ENCODE measurements around the gene TMEM91. TPM values are rescaled to one million over a fixed set of nuclear protein-coding genes. Genes with fewer than 3 reads are reported as not detected.

TMEM91 gene
- total and polyA plus RNA-seq, 2 experiments from 2014 or later: 27.5 to 51.8 TPM

GRCh38 chr19:41330946-41331678 lies 45.2 kb upstream of the TMEM91 start:
- Histone ChIP-seq H3K9me3 (ENCODE audit: low read depth) (no peaks in the 10 kb centered on the region), H3K36me3 (replicated peaks; ENCODE audit: insufficient read depth, low read depth) (no peaks in the 10 kb centered on the region), H3K9me2 (replicated peaks; ENCODE audit: insufficient read depth) (no peaks in the 10 kb centered on the region), H4K20me1 (ENCODE audit: insufficient read depth, poor library complexity, severe bottlenecking) (no peaks in the 10 kb centered on the region), H3K4me3 (no peak overlapping the region), H3K4me1 (ENCODE audit: insufficient read depth) (peaks cover 19% of the 10 kb centered on the region), H3K4me2 (no peak overlapping the region), H3K79me2 (no peaks in the 10 kb centered on the region), H3K27me3 (no peaks in the 10 kb centered on the region), H3K27ac (no peak overlapping the region), H2AFZ (no peak overlapping the region)
- 89% methylated on average over 25 of the region's 47 CpGs for WGBS (ENCODE audit: low lambda C conversion rate, missing lambda C conversion rate)
- TF ChIP-seq EZH2phosphoT487 (IDR thresholded peaks at IDR 0.05; ENCODE audit: low read depth, severe bottlenecking, unreplicated experiment) (no peak), EZH2 (IDR thresholded peaks at IDR 0.05; ENCODE audit: borderline replicate concordance) (no peak)
- TF ChIP-seq, protein P1, sequence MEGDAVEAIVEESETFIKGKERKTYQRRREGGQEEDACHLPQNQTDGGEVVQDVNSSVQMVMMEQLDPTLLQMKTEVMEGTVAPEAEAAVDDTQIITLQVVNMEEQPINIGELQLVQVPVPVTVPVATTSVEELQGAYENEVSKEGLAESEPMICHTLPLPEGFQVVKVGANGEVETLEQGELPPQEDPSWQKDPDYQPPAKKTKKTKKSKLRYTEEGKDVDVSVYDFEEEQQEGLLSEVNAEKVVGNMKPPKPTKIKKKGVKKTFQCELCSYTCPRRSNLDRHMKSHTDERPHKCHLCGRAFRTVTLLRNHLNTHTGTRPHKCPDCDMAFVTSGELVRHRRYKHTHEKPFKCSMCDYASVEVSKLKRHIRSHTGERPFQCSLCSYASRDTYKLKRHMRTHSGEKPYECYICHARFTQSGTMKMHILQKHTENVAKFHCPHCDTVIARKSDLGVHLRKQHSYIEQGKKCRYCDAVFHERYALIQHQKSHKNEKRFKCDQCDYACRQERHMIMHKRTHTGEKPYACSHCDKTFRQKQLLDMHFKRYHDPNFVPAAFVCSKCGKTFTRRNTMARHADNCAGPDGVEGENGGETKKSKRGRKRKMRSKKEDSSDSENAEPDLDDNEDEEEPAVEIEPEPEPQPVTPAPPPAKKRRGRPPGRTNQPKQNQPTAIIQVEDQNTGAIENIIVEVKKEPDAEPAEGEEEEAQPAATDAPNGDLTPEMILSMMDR (IDR thresholded peaks at IDR 0.05; ENCODE audit: poor library complexity): no peak
- DNase-seq (ENCODE audit: low spot score): no peak

GRCh38 chr19:41332000-41332399 lies 44.3 kb upstream of the TMEM91 start:
- no peak overlapping the region for H3K27ac ChIP-seq
- peaks cover 10% of the 10 kb centered on the region for H3K4me1 ChIP-seq (ENCODE audit: insufficient read depth)
- H3K36me3 ChIP-seq (replicated peaks; ENCODE audit: insufficient read depth, low read depth): no peaks in the 10 kb centered on the region
- H3K79me2 ChIP-seq: no peaks in the 10 kb centered on the region
- no peaks in the 10 kb centered on the region for H3K9me3 ChIP-seq (ENCODE audit: low read depth)
- H3K9me2 ChIP-seq (replicated peaks; ENCODE audit: insufficient read depth): no peaks in the 10 kb centered on the region
- no peak for DNase-seq (ENCODE audit: low spot score)
- no peak for TF ChIP-seq EZH2 (IDR thresholded peaks at IDR 0.05; ENCODE audit: borderline replicate concordance)
- TF ChIP-seq EZH2phosphoT487 (IDR thresholded peaks at IDR 0.05; ENCODE audit: low read depth, severe bottlenecking, unreplicated experiment): no peak
- no peak overlapping the region for H2AFZ ChIP-seq
- no peak overlapping the region for H3K4me2 ChIP-seq
- H4K20me1 ChIP-seq (ENCODE audit: insufficient read depth, poor library complexity, severe bottlenecking): no peaks in the 10 kb centered on the region
- H3K4me3 ChIP-seq: no peak overlapping the region
- WGBS (ENCODE audit: low lambda C conversion rate, missing lambda C conversion rate): 87% methylated on average over 15 of the region's 16 CpGs
- H3K27me3 ChIP-seq: no peaks in the 10 kb centered on the region

GRCh38 chr19:41332468-41332867 lies 43.9 kb upstream of the TMEM91 start:
- Histone ChIP-seq H3K9me2 (replicated peaks; ENCODE audit: insufficient read depth) (no peaks in the 10 kb centered on the region), H3K36me3 (replicated peaks; ENCODE audit: insufficient read depth, low read depth) (no peaks in the 10 kb centered on the region), H2AFZ (no peak overlapping the region), H3K4me3 (no peak overlapping the region), H3K4me2 (no peak overlapping the region), H3K4me1 (ENCODE audit: insufficient read depth) (peaks cover 5% of the 10 kb centered on the region), H4K20me1 (ENCODE audit: insufficient read depth, poor library complexity, severe bottlenecking) (no peaks in the 10 kb centered on the region), H3K9me3 (ENCODE audit: low read depth) (no peaks in the 10 kb centered on the region), H3K27me3 (no peaks in the 10 kb centered on the region), H3K79me2 (no peaks in the 10 kb centered on the region), H3K27ac (no peak overlapping the region)
- 89% methylated on average over 5 of the region's 5 CpGs for WGBS (ENCODE audit: low lambda C conversion rate, missing lambda C conversion rate)
- TF ChIP-seq EZH2 (IDR thresholded peaks at IDR 0.05; ENCODE audit: borderline replicate concordance): no peak
- TF ChIP-seq EZH2phosphoT487 (IDR thresholded peaks at IDR 0.05; ENCODE audit: low read depth, severe bottlenecking, unreplicated experiment): no peak
- TF ChIP-seq, protein P1 (IDR thresholded peaks at IDR 0.05; ENCODE audit: poor library complexity): no peak
- no peak for DNase-seq (ENCODE audit: low spot score)

GRCh38 chr19:41334793-41335192 lies 41.5 kb upstream of the TMEM91 start:
- Histone ChIP-seq H4K20me1 (ENCODE audit: insufficient read depth, poor library complexity, severe bottlenecking) (no peaks in the 10 kb centered on the region), H2AFZ (no peak overlapping the region), H3K36me3 (replicated peaks; ENCODE audit: insufficient read depth, low read depth) (no peaks in the 10 kb centered on the region), H3K27me3 (no peaks in the 10 kb centered on the region), H3K4me2 (no peak overlapping the region), H3K79me2 (no peaks in the 10 kb centered on the region), H3K9me3 (ENCODE audit: low read depth) (no peaks in the 10 kb centered on the region), H3K27ac (no peak overlapping the region), H3K4me1 (ENCODE audit: insufficient read depth) (no peaks in the 10 kb centered on the region), H3K4me3 (no peak overlapping the region), H3K9me2 (replicated peaks; ENCODE audit: insufficient read depth) (no peaks in the 10 kb centered on the region)
- TF ChIP-seq, protein P1 (IDR thresholded peaks at IDR 0.05; ENCODE audit: poor library complexity): no peak
- TF ChIP-seq EZH2 (IDR thresholded peaks at IDR 0.05; ENCODE audit: borderline replicate concordance) (no peak), EZH2phosphoT487 (IDR thresholded peaks at IDR 0.05; ENCODE audit: low read depth, severe bottlenecking, unreplicated experiment) (no peak)
- DNase-seq (ENCODE audit: low spot score): no peak
- WGBS (ENCODE audit: low lambda C conversion rate, missing lambda C conversion rate): 94% methylated on average over 5 of the region's 5 CpGs
